Erythroblast (primary cell): ENCODE measurements around the gene HAVCR2.

Experiments
- GATA1 ChIP-seq: IDR thresholded peaks from 2 replicates; pipeline ENCODE4 v1.6.1; 2011; ENCODE audit warnings: low read depth, mild to moderate bottlenecking, control low read depth, low read length, moderate library complexity
- POLR2A ChIP-seq: IDR thresholded peaks from 2 replicates; pipeline ENCODE4 v1.6.1; 2011; ENCODE audit warnings: mild to moderate bottlenecking, low read length

GRCh38 chr5:157120102-157120501 lies 11.3 kb upstream of the HAVCR2 start:
- TF ChIP-seq POLR2A: no peak
- no peak for TF ChIP-seq GATA1
